Endometrial microvascular endothelial cells (primary cell): Measurements from ENCODE around the gene ROBO1. TPM values are rescaled to one million over a fixed set of nuclear protein-coding genes. Genes with fewer than 3 reads are reported as not detected.

Experiments
- in situ Hi-C: cut with HindIII; loops from 2 replicates; pipeline ENCODE4 v1.10.0; 2017; ENCODE audit warnings: low sequenced_read_pairs, low pct_unique_long_range_greater_than_20kb; ENCODE audit errors: inconsistent ontology term
- total RNA-seq: library from RNA; depleted of rRNA; stranded (reverse); fragments of >200 nt; gene quantifications from one replicate; pipeline ENCODE4 v1.2.3, GENCODE V29; 2015; ENCODE audit errors: inconsistent ontology term

Gene ROBO1
- total RNA-seq, 1 donor from 2014 or later: 4.0 TPM

DNA sequence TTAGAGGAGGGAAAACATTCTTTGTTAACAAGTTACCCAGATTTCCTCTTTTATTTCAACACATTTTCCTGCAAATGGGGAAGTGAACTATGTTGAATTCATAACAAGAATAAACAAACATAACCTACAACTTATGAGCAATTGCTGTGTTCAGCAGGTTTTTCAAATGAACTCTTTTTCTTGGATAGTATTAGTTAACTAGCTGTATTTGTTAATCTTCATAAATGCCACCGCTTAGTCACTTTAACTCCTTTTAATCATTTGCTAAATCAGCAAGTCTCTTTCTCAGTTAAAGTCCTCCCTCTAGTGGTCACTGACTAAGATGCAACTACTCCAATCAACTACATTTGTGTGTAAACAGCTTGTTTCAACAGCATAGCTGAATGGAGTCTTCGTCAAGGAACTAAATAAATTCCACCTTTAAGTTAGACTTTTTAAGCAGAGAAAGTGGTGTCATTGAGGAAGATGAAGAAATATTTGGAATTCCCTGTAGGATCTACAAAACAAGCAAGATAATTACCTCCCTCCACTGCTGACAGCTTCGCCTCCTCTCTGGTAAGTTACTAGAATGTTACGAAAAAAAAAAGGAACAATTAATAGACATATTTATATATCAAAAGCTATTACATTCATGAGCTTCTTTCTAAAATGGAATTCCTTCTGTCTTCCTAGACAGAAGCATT, 1122.0 kb downstream of the ROBO1 start:
- in situ Hi-C loops: no loop called here

DNA sequence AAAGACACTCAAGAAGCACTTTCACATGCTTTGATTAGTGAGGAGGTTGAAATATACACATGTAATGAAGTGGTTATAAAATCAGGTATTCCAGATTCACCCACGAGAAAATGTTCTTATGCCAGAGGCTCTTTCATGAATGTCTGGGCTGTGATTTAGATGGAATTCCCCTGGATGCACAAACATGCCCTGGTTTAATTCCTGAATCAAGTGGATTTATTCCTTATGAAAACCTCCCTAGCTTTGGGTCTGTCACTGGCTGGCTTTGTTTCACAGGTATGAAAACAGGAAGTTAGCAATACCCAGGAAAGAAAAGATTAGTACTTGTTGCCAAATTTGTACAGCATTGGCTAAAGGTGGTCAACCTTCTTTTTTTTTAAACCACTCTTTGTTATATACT, 1123.0 kb downstream of the ROBO1 start:
- in situ Hi-C loops: no loop called here

DNA sequence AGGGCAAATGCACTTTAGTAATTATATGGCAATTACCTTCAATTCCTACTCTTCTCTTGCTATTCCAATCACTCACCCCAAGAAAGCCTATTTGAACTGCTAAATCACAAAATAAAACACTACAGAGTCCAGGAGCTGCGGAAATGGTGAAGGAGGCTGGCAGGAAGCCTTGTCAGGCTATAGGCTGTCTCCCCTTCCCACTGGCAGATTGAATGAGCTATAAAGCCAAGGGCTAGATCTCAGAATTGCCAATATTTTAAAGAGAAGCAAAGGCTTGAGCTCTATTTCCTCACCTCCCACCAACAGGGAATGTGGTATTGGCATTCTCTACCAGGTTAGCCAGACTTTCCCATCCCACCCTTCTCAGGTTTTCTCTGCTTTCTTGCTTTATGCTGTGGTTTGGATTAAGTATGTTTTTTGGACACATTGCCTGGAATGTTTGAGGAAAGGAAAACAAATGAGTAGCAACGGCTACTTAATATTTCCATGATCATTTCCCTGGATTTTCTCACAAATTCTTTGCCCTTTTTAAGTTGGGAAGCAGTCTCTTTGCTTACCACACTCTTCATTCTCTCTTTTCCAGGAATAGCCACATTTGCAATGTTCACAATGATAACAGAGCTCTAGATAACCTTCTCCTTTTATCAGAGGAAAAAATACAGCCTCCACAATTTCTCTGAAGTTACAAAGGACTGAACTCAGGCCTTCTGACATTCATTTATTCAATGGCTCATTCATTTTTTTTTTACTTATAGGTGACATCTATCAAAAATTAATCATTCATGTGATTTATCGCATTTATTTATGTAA, 1125.4 kb downstream of the ROBO1 start:
- in situ Hi-C loops: no loop called here

DNA sequence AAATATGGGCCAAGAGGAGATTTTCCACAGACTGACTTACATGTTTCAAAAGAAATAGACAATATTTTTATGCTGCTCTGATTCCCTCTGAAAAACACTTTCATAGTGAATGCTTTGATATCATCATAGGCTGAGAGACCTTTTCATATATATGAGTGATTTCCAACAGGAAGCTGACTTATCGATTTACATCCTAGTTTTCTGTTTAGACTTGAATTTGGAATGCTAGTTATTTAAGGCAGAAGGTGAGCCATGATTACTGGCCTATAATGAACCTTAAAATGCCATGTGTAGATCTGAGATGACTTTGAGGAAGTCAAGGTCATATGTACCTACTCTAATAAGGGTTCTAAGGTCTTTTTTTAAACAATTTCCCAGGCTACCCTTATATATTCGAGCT, 1126.1 kb downstream of the ROBO1 start:
- in situ Hi-C loops: no loop called here

DNA sequence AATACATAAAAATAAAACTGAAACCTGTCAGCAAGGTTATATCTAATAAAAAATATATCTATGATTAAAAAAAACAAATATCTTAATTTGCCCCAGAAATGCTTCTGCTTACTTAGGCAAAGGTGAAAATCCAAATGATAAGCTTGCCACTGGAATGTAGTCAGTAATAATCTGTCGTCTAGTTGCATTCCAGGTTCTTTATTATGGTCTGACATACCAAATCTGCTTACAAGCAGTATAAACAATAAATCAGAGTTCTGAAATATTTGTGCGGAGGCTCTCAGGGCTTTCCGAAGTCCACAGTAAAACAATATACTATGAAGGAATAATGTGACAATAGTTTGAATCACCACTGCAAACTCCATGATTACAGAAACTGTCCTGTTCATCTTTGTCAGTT, 1133.5 kb downstream of the ROBO1 start:
- in situ Hi-C loops: no loop called here

DNA sequence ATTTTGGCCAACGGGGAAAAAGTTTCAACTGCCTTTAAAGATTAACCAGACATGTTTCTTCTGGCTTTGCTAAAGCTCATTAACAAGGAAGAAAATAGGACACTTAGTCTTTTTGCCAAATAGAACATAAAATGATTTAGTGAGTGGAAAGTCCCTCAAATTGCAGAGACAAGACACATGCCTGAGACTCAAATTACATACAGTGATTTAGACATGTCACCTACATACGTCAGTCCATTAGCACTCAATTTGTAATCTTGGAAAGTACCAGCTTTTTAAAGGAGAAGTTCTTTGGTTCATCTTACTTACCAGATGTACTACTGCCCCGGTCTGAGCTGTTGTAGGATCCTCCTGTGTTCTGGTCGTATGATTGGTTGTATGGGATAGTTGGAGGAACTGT, 1134.2 kb downstream of the ROBO1 start:
- in situ Hi-C loops: no loop called here

DNA sequence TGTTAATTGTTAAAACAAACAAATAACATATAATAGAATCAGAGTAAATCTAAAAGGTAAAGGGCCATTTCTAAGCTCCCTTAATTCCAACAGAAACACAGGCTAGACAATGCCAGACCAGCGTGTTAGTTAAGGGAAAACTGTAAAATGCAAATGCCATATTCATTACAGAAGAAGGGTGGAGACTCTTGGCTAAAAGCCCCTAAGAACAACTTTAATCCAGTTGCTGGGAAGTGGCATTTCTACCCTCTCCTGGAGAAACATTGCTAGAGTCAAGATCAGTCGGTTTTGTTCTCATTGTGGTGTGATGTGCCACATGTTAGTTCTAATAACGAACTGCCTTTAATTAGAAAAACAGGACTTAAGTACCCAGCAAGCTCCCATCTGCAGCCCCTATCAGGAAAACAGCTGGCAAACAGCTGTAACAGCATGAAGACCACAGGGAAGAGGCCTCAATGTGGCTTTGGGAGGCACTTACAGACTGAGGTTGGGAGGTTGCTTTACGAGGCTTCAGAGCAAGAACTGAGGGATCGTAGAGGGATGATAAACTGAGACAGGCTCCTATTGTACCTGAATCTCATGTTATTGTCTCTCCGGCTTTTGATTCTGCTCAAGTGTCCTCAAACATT, 1134.8 kb downstream of the ROBO1 start:
- in situ Hi-C loops: no loop called here

DNA sequence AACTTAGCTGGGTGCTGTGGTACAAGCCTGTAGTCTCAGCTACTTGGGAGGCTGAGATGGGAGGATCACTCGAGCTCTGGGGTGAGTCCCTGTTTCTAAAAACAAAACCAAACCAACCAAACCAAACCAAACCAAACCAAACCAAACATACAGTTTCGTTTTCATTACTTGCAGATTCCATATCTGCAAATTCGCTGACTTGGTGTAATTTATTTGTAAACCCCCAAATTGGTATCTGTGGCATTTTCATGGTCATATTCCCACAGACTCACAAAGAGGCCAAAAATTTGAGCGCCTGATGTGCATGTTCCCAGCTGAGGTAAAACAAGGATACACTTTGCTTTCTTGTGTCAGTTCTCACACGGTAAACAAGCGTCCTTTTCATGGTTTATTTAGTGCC, 1138.3 kb downstream of the ROBO1 start:
- in situ Hi-C loops: no loop called here

DNA sequence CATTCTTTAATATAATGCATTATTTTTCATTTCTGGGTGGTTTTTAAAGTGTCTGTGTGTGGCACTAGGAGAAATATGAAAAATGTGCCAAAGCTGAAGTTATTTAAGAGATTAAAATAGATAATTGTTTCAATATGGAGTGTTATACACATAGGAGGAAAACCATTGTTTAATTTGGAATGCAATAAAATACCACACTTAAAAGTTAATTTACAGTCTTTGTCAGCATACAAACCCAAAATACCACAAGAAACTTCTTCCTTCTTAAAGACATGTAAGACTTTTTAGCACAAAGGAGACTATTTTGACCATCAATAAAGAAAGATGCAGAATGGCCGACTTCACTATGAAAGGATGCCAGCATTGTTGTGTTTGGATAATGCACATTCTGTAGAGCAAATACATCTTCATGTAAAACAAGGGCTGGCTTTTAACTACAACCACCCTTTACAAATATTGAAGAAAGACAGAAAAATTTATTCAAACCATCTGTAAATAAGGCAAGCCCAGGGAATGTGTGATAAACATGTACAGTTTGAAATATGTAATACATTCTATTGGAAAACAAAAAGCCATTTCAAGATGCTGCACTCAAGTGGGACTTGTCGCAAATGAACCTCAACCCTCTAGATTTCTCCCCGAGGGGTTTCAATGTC, 1146.6 kb downstream of the ROBO1 start:
- in situ Hi-C loops: no loop called here

DNA sequence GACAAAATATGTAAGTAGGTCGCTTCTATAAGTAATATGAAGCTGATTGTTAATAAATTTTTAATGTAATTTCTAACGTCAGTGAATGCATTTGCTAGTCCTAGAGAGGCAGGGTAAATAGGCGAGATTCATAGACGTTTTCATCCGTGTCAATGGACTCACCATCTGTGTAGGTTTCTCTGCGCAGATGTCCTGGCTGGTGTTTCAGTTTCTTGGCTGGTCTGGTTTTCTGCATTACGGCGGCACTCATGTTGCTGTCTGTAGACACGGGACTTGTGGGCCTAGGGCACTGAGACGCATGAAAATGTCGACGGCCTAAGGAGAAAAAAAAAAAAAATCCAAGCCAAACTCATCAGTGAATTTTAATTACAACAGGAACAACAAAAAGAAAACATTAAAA, 1153.3 kb downstream of the ROBO1 start:
- in situ Hi-C loops: no loop called here

DNA sequence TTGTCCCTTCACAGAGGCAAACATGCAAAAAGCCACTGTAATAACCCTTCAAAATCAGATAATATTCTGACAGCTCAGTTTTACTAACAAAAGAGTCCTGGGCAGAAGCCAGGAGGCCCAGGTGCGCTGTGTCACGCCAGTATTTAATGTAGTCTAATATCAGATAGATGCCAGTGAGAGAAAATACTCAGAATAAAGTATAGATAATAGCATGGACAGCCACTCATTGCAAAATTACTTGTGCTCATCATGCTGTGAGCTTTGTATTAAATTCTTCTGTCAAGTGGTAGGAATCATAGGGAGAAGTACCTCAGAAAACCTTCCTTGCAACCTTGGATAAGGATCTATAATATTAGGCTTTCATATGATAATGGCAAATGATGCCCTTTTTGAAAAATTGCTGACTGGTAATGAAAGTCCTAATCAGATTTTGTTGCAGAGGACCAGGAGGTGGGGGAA, 1154.3 kb downstream of the ROBO1 start:
- in situ Hi-C loops: no loop called here

DNA sequence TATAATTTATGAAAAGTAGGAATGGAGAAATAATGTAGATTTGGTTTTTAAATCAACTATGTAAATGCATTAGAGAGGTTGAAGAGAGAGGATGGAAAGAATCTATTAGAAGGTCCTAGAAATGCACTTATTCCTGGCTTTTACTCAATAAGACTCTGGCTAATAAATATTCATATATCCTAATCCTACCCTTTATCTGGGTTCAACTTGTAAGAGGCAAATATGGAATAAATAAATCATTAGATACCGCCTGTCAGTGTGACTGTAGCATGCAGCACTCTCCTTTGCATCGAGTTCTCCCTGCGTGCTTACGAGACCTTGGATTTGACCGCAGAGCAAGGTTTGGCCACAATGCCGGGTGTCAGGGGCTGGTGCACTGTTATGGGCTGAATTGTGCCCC, 1156.5 kb downstream of the ROBO1 start:
- in situ Hi-C loops: no loop called here

DNA sequence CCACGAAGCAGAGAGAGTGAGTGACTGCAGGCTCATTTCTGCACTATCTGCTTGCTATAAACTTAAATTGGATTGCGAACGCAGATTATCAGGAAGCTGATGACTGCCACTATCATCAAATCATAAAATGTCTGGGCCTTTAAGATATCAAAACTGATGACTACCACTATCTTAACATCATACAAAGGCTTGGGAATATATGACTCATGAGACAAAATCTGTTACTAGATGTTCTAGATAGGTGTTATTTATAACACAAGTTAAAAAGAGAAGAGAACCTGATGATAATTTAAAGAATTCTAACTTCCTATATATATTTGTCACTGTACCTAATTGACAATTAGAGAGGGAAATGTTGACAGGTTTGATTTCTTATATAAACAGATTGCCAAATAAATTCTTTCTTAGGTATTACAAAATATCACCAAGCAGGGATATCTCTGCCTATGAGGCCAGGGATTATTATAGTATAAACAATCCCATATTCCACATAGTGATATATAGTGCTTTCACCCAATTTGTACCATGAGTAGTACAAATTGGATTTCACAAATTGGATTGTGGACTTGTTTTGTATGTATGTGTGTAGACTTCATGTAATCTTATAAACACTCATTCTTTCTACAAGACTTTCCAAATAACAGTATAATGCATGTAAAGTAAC, 1157.2 kb downstream of the ROBO1 start:
- in situ Hi-C loops: no loop called here

DNA sequence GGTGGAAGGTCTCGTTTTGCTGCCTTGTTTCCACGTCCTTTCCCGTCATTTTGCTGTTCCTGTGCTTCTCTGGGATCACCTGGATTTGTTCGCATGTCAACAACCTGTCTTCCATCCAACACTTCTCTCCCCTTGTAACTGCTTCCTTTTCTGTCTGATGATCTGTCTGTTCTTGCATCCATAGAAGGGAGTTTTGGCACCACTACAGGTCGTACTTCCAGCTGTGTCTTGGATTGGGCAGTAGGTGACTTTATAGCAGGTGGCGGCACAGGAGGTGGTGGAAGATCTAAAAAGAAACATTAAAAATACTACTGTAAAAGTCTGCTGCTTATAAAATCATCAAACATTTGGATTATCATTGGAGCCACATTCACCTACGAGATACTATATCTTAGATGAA, 1161.0 kb downstream of the ROBO1 start:
- in situ Hi-C loops: no loop called here

DNA sequence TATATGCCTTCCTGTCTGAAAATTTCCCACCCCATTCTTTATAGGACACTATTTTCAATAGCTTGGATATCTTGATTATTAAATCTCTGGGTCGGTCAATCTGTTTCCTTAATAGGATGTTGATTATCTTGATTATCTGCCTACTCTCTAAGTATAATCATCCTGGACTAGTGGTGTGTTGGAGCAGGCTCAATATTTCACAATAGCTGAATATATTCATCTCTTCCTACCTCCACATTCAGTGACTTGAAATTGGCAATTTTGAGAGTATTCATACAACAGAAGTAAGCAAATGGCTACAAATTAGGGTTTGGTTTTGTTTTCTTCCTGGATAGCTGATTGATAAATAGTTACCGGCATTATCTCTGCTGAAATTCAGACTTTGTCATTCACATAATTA, 1162.6 kb downstream of the ROBO1 start:
- in situ Hi-C loops: no loop called here

DNA sequence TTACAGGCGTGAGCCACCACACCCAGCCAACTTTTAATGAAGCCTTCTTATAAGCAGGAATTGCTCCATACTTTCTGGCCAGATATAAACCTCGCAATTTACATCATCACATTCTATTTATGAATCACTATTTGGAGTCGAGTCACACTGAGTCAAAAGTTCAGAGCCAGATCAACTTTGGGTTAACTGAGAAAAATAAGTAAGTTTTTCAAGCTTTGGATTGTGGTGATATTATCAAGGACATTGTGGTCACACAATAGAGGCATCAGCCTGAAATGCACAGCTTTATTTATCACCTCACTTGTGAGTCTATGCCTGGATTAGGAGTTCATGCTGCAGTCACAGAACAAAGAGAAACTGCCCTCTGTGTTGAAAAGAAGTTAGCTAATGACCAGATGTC, 1163.5 kb downstream of the ROBO1 start:
- in situ Hi-C loops: no loop called here

DNA sequence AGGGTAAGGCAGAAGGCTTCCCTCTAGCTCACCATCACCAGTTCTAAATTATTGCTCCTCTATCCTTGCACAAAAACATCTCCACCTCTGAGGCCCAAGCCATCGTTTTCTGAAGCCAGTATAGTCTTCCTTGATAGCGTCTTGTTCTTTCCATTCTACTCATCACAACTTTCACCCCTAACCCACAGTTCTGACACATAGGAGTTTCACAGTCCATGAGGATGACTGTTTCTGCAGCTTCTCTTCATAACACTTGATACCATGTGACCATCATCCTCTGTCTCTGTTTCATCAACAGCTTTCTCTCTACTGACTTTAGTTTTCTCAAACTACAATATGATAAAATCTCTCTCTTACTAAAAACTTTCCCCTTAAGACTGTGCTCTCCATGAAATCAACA, 1166.5 kb downstream of the ROBO1 start:
- in situ Hi-C loops: no loop called here

DNA sequence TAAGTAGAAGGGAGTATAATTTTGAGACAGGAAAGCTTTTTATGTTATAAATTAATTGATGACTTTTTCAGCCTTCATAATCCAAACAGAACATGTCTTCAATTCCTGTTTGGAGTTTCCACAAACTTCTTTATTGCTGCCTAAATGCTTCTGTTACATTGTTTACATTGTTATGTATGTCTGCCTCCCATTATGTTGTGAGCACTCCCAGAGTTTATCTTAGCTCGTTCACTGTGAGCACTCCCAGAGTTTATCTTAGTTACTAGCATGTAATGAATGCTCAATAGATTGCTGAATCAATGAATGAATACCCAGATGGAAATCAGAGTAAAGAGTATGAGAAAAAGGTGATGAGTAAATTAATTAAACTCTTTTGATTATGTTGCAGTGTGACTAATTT, 1178.0 kb downstream of the ROBO1 start:
- in situ Hi-C loops: no loop called here
